Stomach (tissue), 9 donors: ENCODE results near the gene FSTL4. TPM values are rescaled to one million over a fixed set of nuclear protein-coding genes. Genes with fewer than 3 reads are reported as not detected.

ENCODE experiments used
- DNase-seq, 2 donors: peaks; one replicate each; pipeline versions ENCODE4 v3.0.0 to v3.0.0-alpha.2; 2013 to 2019
- H3K27ac ChIP-seq, 5 donors: fragments of 200-600 bp in 4 of 5; sonication (generic) in 4 of 5; one replicate each; pipeline ENCODE4 v1.5.1; 2013 to 2019; ENCODE audit warnings: mild to moderate bottlenecking in 1 of 5, moderate library complexity in 1 of 5
- H3K27me3 ChIP-seq, 3 donors: fragments of 200-600 bp; sonication (generic); one replicate each; pipeline ENCODE4 v1.5.1; 2017 to 2019; ENCODE audit warnings: mixed run types in 1 of 3
- H3K36me3 ChIP-seq, 4 donors: fragments of 200-600 bp; sonication (generic); 1 replicate in 3 of 4; 2 replicates in 1 of 4; pipeline ENCODE4 v1.5.1; 2016 to 2019
- H3K4me1 ChIP-seq, 4 donors: fragments of 200-600 bp; sonication (generic); one replicate each; pipeline ENCODE4 v1.5.1; 2016 to 2019
- H3K4me3 ChIP-seq, 4 donors: fragments of 200-600 bp; sonication (generic) in 3 of 4; one replicate each; pipeline ENCODE4 v1.5.1; 2016 to 2019; ENCODE audit warnings: mild to moderate bottlenecking in 1 of 4
- H3K9me3 ChIP-seq, 4 donors: fragments of 200-600 bp; sonication (generic); one replicate each; pipeline ENCODE4 v1.5.1; 2016 to 2019
- CTCF ChIP-seq, 7 experiments: fragments of 450-650 bp in 4 of 7; fragments of 200-600 bp in 3 of 7; sonication (generic) in 3 of 7; IDR thresholded peaks; one replicate each; pipeline ENCODE4 v1.5.1; 2016 to 2019; ENCODE audit warnings: antibody characterized with exemption in 7 of 7, control low read depth in 2 of 7, mild to moderate bottlenecking in 1 of 7
- EP300 ChIP-seq: sonication (generic); formaldehyde crosslinking; IDR thresholded peaks from one replicate; pipeline ENCODE4 v1.6.1; 2017; ENCODE audit warnings: antibody characterized with exemption
- POLR2A ChIP-seq, 4 donors: fragments of 450-650 bp; IDR thresholded peaks; one replicate each; pipeline ENCODE4 v1.6.1; 2016; ENCODE audit warnings: antibody characterized with exemption in 4 of 4, control low read depth in 2 of 4, mild to moderate bottlenecking in 1 of 4, moderate library complexity in 1 of 4
- POLR2AphosphoS5 ChIP-seq, 3 donors: sonication (generic); formaldehyde crosslinking; IDR thresholded peaks; one replicate each; pipeline ENCODE4 v1.6.1; 2016; ENCODE audit warnings: antibody characterized with exemption in 3 of 3
- WGBS, 5 donors: extraction: QIAGEN DNeasy Blood & Tissue Kit in 3 of 5; methylation state at CpG; one replicate each; pipeline versions ENCODE4 v1.1.5 to v1.1.7; 2013 to 2018; 5-methylcytosine and 5-hydroxymethylcytosine counted together
- intact Hi-C: fragments of 100-400 bp; cut with DNase I; formaldehyde crosslinking; loops from one replicate; pipeline ENCODE4 v1.15.1; 2023; ENCODE audit warnings: low total_unique reads
- polyA plus RNA-seq, 3 donors: library from polyadenylated mRNA; stranded (reverse); fragments of 200-250 nt; gene quantifications; one replicate each; pipeline ENCODE4 v1.2.3, GENCODE V29; 2013
- total RNA-seq, 5 donors: library from RNA; depleted of rRNA; stranded (reverse); fragments of >200 nt; gene quantifications; one replicate each; pipeline versions ENCODE4 v1.1.0 to v1.2.3, GENCODE V29; 2014 to 2016
- donor health status: healthy with polysubstance abuse.
- donor health status: Bipolar disorder and iron deficiency.
- donor health status: healthy.

The FSTL4 gene
- total and polyA plus RNA-seq, 8 donors = 0.37 to 0.55 TPM; not detected in 6

GRCh38 chr5:133199417-133200178 is 412.7 kb downstream of the FSTL4 start:
- Histone ChIP-seq H3K4me1 (no peaks in the 10 kb centered on the region), H3K27ac (no peak overlapping the region), H3K27me3 (peaks cover 0 to 22% (median 0%) of the 10 kb centered on the region in 3 donors), H3K36me3 (no peaks in the 10 kb centered on the region), H3K9me3 (peaks cover 0 to 6% (median 0%) of the 10 kb centered on the region in 4 donors), H3K4me3 (no peak overlapping the region)
- no peak for DNase-seq
- TF ChIP-seq POLR2AphosphoS5 (IDR thresholded peaks at IDR 0.05) = no peak
- 51 to 56% (median 52%) methylated on average over 16 to 18 of the region's 18 CpGs for WGBS, 5 donors
- intact Hi-C loops = no loop called here

- no peak overlapping the region for H3K27ac ChIP-seq
- peaks cover 0 to 6% (median 0%) of the 10 kb centered on the region in 4 donors for H3K9me3 ChIP-seq
- H3K27me3 ChIP-seq = peaks cover 0 to 22% (median 0%) of the 10 kb centered on the region in 3 donors
- no peaks in the 10 kb centered on the region for H3K4me1 ChIP-seq
- no peak overlapping the region for H3K4me3 ChIP-seq
- no peaks in the 10 kb centered on the region for H3K36me3 ChIP-seq
- TF ChIP-seq POLR2A (IDR thresholded peaks at IDR 0.05) (no peak), EP300 (no peak), POLR2AphosphoS5 (IDR thresholded peaks at IDR 0.05) (no peak), CTCF (IDR thresholded peaks at IDR 0.05) (no peak)
- intact Hi-C loops = no loop called here
- WGBS, 5 donors = 77 to 90% (median 90%) methylated on average over 12 of the region's 12 CpGs
- no peak for DNase-seq
Measured at GRCh38 chr5:133198511-133198910, 413.8 kb downstream of the FSTL4 start.

GRCh38 chr5:133196441-133197085 is 415.8 kb downstream of the FSTL4 start:
- intact Hi-C loops = no loop called here
- Histone ChIP-seq H3K27ac (no peak overlapping the region), H3K4me3 (no peak overlapping the region), H3K9me3 (no peaks in the 10 kb centered on the region), H3K4me1 (no peaks in the 10 kb centered on the region), H3K27me3 (peaks cover 0 to 20% (median 0%) of the 10 kb centered on the region in 3 donors), H3K36me3 (no peaks in the 10 kb centered on the region)
- TF ChIP-seq POLR2AphosphoS5 (IDR thresholded peaks at IDR 0.05) = no peak
- WGBS, 5 donors = 61 to 73% (median 68%) methylated on average over 4 of the region's 4 CpGs
- no peak for DNase-seq

- H3K27ac ChIP-seq = no peak overlapping the region
- intact Hi-C loops = no loop called here
- no peaks in the 10 kb centered on the region for H3K9me3 ChIP-seq
- no peaks in the 10 kb centered on the region for H3K36me3 ChIP-seq
- H3K27me3 ChIP-seq = peaks cover 0 to 12% (median 0%) of the 10 kb centered on the region in 3 donors
- DNase-seq = no peak
- H3K4me1 ChIP-seq = no peaks in the 10 kb centered on the region
- 74 to 86% (median 82%) methylated on average over 5 of the region's 5 CpGs for WGBS, 5 donors
- TF ChIP-seq CTCF (IDR thresholded peaks at IDR 0.05) = no peak
- no peak overlapping the region for H3K4me3 ChIP-seq
Measured at GRCh38 chr5:133195250-133195649, 417.1 kb downstream of the FSTL4 start.

- H3K4me3 ChIP-seq = no peak overlapping the region
- WGBS, 5 donors = 50 to 75% (median 67%) methylated on average over 8 of the region's 8 CpGs
- TF ChIP-seq CTCF (IDR thresholded peaks at IDR 0.05) (no peak), EP300 (no peak), POLR2A (IDR thresholded peaks at IDR 0.05) (no peak), POLR2AphosphoS5 (IDR thresholded peaks at IDR 0.05) (no peak)
- no peaks in the 10 kb centered on the region for H3K36me3 ChIP-seq
- DNase-seq = no peak
- intact Hi-C loops = no loop called here
- no peak overlapping the region for H3K27ac ChIP-seq
- no peaks in the 10 kb centered on the region for H3K9me3 ChIP-seq
- H3K27me3 ChIP-seq = peaks cover 0 to 2% (median 0%) of the 10 kb centered on the region in 3 donors
- no peaks in the 10 kb centered on the region for H3K4me1 ChIP-seq
Measured at GRCh38 chr5:133193794-133194193, 418.5 kb downstream of the FSTL4 start.
